Kidney (tissue), 14 donors: ENCODE data around the gene SLC38A7. TPM values are rescaled to one million over a fixed set of nuclear protein-coding genes. Genes with fewer than 3 reads are reported as not detected.

Experiments used
- DNase-seq, 5 donors: peaks; one replicate each; pipeline ENCODE4 v3.0.0-alpha.2; 2013 to 2020
- FAIRE-seq: peaks from 2 replicates; lab custom pipeline; 2012; peaks lifted over from hg19 to GRCh38; lab: Jason Lieb, UNC
- H3K27ac ChIP-seq, 2 donors: one replicate each; pipeline ENCODE4 v1.7.0; 2013; ENCODE audit warnings: low read depth in 2 of 2, low read length in 2 of 2, inconsistent platforms in 1 of 2
- H3K27me3 ChIP-seq: one replicate; pipeline ENCODE4 v1.7.1; 2013; ENCODE audit warnings: low read length, inconsistent platforms; ENCODE audit not compliant: control insufficient read depth, insufficient read depth
- H3K36me3 ChIP-seq, 3 donors: one replicate each; pipeline versions ENCODE4 v1.7.0 to v1.7.1; 2013; ENCODE audit warnings: low read length in 3 of 3, control low read depth in 1 of 3, inconsistent platforms in 1 of 3; ENCODE audit not compliant: insufficient read depth in 3 of 3, control insufficient read depth in 2 of 3
- H3K4me1 ChIP-seq, 3 donors: one replicate each; pipeline versions ENCODE4 v1.7.0 to v1.7.1; 2013; ENCODE audit warnings: low read length in 3 of 3, inconsistent platforms in 1 of 3, low read depth in 1 of 3; ENCODE audit not compliant: control insufficient read depth in 2 of 3, insufficient read depth in 2 of 3
- H3K4me3 ChIP-seq, 3 donors: one replicate each; pipeline versions ENCODE4 v1.7.0 to v1.8.1; 2013; ENCODE audit warnings: low read length in 3 of 3, control low read depth in 1 of 3, inconsistent platforms in 1 of 3
- H3K9ac ChIP-seq, 3 donors: one replicate each; pipeline versions ENCODE4 v1.7.0 to v1.7.1; 2013; ENCODE audit warnings: low read length in 3 of 3, control low read depth in 1 of 3, inconsistent platforms in 1 of 3
- H3K9me3 ChIP-seq, 3 donors: one replicate each; pipeline versions ENCODE4 v1.7.0 to v1.7.1; 2013; ENCODE audit warnings: low read length in 3 of 3, control low read depth in 1 of 3, inconsistent platforms in 1 of 3; ENCODE audit not compliant: control insufficient read depth in 2 of 3, insufficient read depth in 1 of 3
- intact Hi-C: fragments of 100-400 bp; cut with DNase I; formaldehyde crosslinking; loops from one replicate; pipeline ENCODE4 v1.11.1; 2022
- polyA plus RNA-seq: library from polyadenylated mRNA; stranded (reverse); fragments of 350-450 nt; fragmentation: Illumina TruSeq; extraction: RNeasy Lipid Tissue Mini Kit (QIAGEN cat#74804); gene quantifications from one replicate; pipeline ENCODE4 v1.2.3, GENCODE V29; 2014; ENCODE audit warnings: low read depth, low replicate concordance; ENCODE audit not compliant: insufficient read depth
- total RNA-seq: library from RNA; stranded (reverse); fragmentation: NEBNext Ultra II Directional; extraction: Animal tissue kit (Norgen Biotek cat#: 25700); gene quantifications from one replicate; pipeline ENCODE4 v1.2.1, GENCODE V29; 2021
- TF ChIP-seq, protein P1 (sequence below): IDR thresholded peaks from 3 replicates; pipeline ENCODE4 v1.5.1; 2012; ENCODE audit warnings: mild to moderate bottlenecking, moderate library complexity, borderline replicate concordance; ENCODE audit not compliant: insufficient read depth; ENCODE audit errors: extremely low read depth
- donor health status: control.
- donor health status: control.
- donor health status: control.
- donor health status: control.
- donor health status: control.
- donor health status: DM: yes; HTN: yes; CAD: no.
- donor health status: Normal renal cell carcinoma (clear cell type).

SLC38A7 gene
- total and polyA plus RNA-seq, 2 donors from 2014 or later: 8.2 to 22.7 TPM

DNA sequence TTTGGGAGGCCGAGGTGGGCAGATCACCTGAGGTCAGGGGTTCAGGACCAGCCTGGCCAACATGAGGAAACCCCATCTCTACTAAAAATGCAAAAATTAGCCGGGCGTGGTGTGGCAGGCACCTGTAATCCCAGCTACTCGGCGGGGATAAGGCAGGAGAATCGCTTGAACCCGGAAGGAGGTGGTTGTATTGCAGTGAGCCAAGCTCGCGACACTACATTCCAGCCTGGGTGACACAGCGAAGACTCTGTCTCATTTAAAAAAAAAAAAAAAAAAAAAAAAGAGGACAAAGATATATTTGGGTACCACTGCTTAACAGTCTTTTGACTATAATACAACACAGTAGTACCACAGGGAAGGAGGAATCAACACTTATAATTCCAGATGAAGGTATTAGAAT, 64.2 kb downstream of the SLC38A7 start:
- H3K9me3 ChIP-seq: no peaks in the 10 kb centered on the region
- DNase-seq (no peak), FAIRE-seq (no peak)
- TF ChIP-seq, protein P1, sequence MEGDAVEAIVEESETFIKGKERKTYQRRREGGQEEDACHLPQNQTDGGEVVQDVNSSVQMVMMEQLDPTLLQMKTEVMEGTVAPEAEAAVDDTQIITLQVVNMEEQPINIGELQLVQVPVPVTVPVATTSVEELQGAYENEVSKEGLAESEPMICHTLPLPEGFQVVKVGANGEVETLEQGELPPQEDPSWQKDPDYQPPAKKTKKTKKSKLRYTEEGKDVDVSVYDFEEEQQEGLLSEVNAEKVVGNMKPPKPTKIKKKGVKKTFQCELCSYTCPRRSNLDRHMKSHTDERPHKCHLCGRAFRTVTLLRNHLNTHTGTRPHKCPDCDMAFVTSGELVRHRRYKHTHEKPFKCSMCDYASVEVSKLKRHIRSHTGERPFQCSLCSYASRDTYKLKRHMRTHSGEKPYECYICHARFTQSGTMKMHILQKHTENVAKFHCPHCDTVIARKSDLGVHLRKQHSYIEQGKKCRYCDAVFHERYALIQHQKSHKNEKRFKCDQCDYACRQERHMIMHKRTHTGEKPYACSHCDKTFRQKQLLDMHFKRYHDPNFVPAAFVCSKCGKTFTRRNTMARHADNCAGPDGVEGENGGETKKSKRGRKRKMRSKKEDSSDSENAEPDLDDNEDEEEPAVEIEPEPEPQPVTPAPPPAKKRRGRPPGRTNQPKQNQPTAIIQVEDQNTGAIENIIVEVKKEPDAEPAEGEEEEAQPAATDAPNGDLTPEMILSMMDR: no peak
- no peak overlapping the region for H3K9ac ChIP-seq
- no peak overlapping the region for H3K4me3 ChIP-seq
- intact Hi-C loops: no loop called here
- H3K4me1 ChIP-seq: no peaks in the 10 kb centered on the region
- H3K36me3 ChIP-seq: peaks cover 4 to 26% (median 12%) of the 10 kb centered on the region in 3 donors
- no peaks in the 10 kb centered on the region for H3K27me3 ChIP-seq
- H3K27ac ChIP-seq: no peak overlapping the region

DNA sequence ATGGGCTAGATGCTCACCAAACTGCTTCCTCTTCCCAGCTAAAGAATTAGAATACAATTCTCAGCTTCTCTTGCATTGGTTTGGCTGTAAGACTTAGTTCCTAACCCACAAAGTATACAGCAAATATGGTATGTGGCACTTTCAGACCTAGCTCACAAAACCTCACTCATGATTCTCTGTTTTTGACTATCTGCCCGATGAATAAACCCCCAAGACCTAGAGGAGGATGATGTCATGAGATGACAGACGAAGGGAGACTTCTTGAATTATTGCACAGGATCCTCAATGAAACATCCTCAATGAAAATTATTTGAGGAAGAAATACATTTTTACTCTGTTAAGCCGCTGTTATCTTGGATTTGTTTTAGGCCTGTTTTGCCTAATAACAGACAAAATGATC, 69.3 kb downstream of the SLC38A7 start:
- Histone ChIP-seq H3K4me3 (no peak overlapping the region), H3K4me1 (no peaks in the 10 kb centered on the region), H3K36me3 (peaks cover 4 to 9% (median 7%) of the 10 kb centered on the region in 3 donors), H3K9ac (no peak overlapping the region), H3K27me3 (no peaks in the 10 kb centered on the region), H3K9me3 (no peaks in the 10 kb centered on the region), H3K27ac (no peak overlapping the region)
- no peak for DNase-seq
- intact Hi-C loops: no loop called here
- no peak for FAIRE-seq
- TF ChIP-seq, protein P1: no peak

Other genes with a start within 250 kb of the SLC38A7 start
- gene NDRG4, start 184.6 kb downstream of the SLC38A7 start, total RNA-seq: 5.7 TPM
- gene NDRG4, start 184.6 kb downstream of the SLC38A7 start, polyA plus RNA-seq: 1.7 TPM
- gene SETD6, start 169.3 kb downstream of the SLC38A7 start, total RNA-seq: 25.0 TPM
- gene SETD6, start 169.3 kb downstream of the SLC38A7 start, polyA plus RNA-seq: 13.7 TPM
- 147 TPM for gene CNOT1, start 54.9 kb downstream of the SLC38A7 start, total RNA-seq
- 54.8 TPM for gene CNOT1, start 54.9 kb downstream of the SLC38A7 start, polyA plus RNA-seq
- 81.4 TPM for gene GOT2, start 49.5 kb upstream of the SLC38A7 start, total RNA-seq
- 160 TPM for gene GOT2, start 49.5 kb upstream of the SLC38A7 start, polyA plus RNA-seq